Heart right ventricle (tissue), 16 donors: ENCODE measurements around the gene ANKS1B. TPM values are rescaled to one million over a fixed set of nuclear protein-coding genes. Genes with fewer than 3 reads are reported as not detected.
A peak's percentile ranks its signal among the peaks of the same experiment; 100 is the strongest.

Source experiments
- ATAC-seq, 8 donors: fragments of 200-7000 bp; cut with Tn5 transposase; one replicate each; pipeline ENCODE4 v1.9.1; 2020; ENCODE audit warnings: mild to moderate bottlenecking in 8 of 8, moderate library complexity in 8 of 8, moderate number of reproducible peaks in 1 of 8
- DNase-seq, 2 donors: peaks; one replicate each; pipeline ENCODE4 v3.0.0-alpha.2; 2020
- H3K27ac ChIP-seq, 10 donors: fragments of 200-600 bp; sonication (generic) in 2 of 10; one replicate each; pipeline versions ENCODE4 v1.5.0 to v1.8.0; 2020 to 2022; ENCODE audit warnings: mild to moderate bottlenecking in 3 of 10
- H3K27me3 ChIP-seq, 7 donors: fragments of 200-600 bp; one replicate each; pipeline ENCODE4 v1.8.0; 2021 to 2022; ENCODE audit warnings: mild to moderate bottlenecking in 2 of 7
- H3K36me3 ChIP-seq, 9 donors: fragments of 200-600 bp; sonication (generic) in 1 of 9; one replicate each; pipeline versions ENCODE4 v1.5.0 to v1.8.0; 2020 to 2022; ENCODE audit warnings: mild to moderate bottlenecking in 2 of 9
- H3K4me1 ChIP-seq, 9 donors: fragments of 200-600 bp; sonication (generic) in 1 of 9; one replicate each; pipeline versions ENCODE4 v1.5.0 to v1.8.0; 2020 to 2022; ENCODE audit warnings: mild to moderate bottlenecking in 4 of 9
- H3K4me3 ChIP-seq, 10 donors: fragments of 200-600 bp; sonication (generic) in 2 of 10; one replicate each; pipeline versions ENCODE4 v1.5.0 to v1.8.0; 2020 to 2022; ENCODE audit warnings: mild to moderate bottlenecking in 7 of 10, moderate library complexity in 2 of 10
- H3K9me3 ChIP-seq, 11 donors: fragments of 200-600 bp in 10 of 11; sonication (generic) in 2 of 11; one replicate each; pipeline versions ENCODE4 v1.5.0 to v1.8.0; 2013 to 2022; ENCODE audit warnings: mild to moderate bottlenecking in 2 of 11, control low read depth in 1 of 11, moderate library complexity in 1 of 11
- CTCF ChIP-seq, 9 donors: fragments of 200-600 bp; sonication (generic) in 2 of 9; IDR thresholded peaks; one replicate each; pipeline versions ENCODE4 v1.5.0 to v1.8.0; 2021 to 2022; ENCODE audit warnings: antibody characterized with exemption in 9 of 9, mild to moderate bottlenecking in 5 of 9, moderate library complexity in 1 of 9
- WGBS, 2 donors: extraction: QIAGEN DNeasy Blood & Tissue Kit; methylation state at CpG; one replicate each; pipeline ENCODE4 v1.1.7; 2013; ENCODE audit warnings: inconsistent platforms in 1 of 2; 5-methylcytosine and 5-hydroxymethylcytosine counted together
- intact Hi-C, 10 donors: fragments of 100-400 bp; cut with DNase I; formaldehyde crosslinking; loops; one replicate each; pipeline versions ENCODE4 v1.11.1 to v1.14.2; 2022
- polyA plus RNA-seq, 2 donors: library from polyadenylated mRNA; stranded (reverse); fragments of 200-250 nt; gene quantifications; one replicate each; pipeline ENCODE4 v1.2.3, GENCODE V29; 2013
- total RNA-seq, 10 donors: library from RNA; stranded (reverse); fragmentation: NEBNext Ultra II Directional in 3 of 10; extraction: Animal tissue kit (Norgen Biotek cat#: 25700) in 3 of 10; gene quantifications; one replicate each; pipeline versions ENCODE4 v1.2.1 to v1.2.4, GENCODE V29; 2021 to 2023
- donor health status: Arrhythmogenic right ventricular cardiomyopathy.
- donor health status: ischemic (EF 13 %, LVEDD 7.1; RV severe dilation, severe dysfunction).
- donor health status: healthy with polysubstance abuse.
- donor health status: DM: no; HTN: yes; CAD: no.
- donor health status: DM: no; HTN: no; CAD: no.
- donor health status: ischemic (EF 25% LVEDD 6.9; RV normal size, moderate dysfunction).
- donor health status: ischemic (EF 25% LVEDD 5.7; RV mildly dilated, moderate dysfunction).
- donor health status: healthy.
- donor health status: DM: yes; HTN: yes; CAD: no.
- donor health status: Ischemic cardiomyopathy.
- donor health status: ischemic (EF 35%, LVEDD 5.7; RV mildly dilated, moderate dysfunction).
- donor health status: nonischemic (EF 11% LVEDD 7.7; RV severe dilation, severe dysfunction).
- donor health status: DM: yes; HTN: yes; CAD: no.
- donor health status: PGD.
- donor health status: ischemic (EF 29% LVEDD 5.4; RV normal size, mild dysfunction).
- donor health status: nonischemic (EF 23%, LVEDD 6.1; RV moderate dilation, normal function).

The ANKS1B gene
- total and polyA plus RNA-seq, 12 donors: 0.58 to 4.8 (median 1.8) TPM

GRCh38 chr12:99455350-99456035 is 529.2 kb downstream of the ANKS1B start:
- Histone ChIP-seq H3K27ac (no peak overlapping the region), H3K9me3 (peaks cover 0 to 47% (median 13%) of the 10 kb centered on the region in 11 donors), H3K36me3 (no peaks in the 10 kb centered on the region), H3K4me1 (peaks cover 0 to 6% (median 0%) of the 10 kb centered on the region in 9 donors), H3K4me3 (no peak overlapping the region), H3K27me3 (no peaks in the 10 kb centered on the region)
- no peak for DNase-seq
- ATAC-seq: peak in 1 of 8 donors; percentile 20
- 65 to 74% methylated on average over 4 of the region's 4 CpGs for WGBS, 2 donors
- TF ChIP-seq CTCF (IDR thresholded peaks at IDR 0.05): no peak
- intact Hi-C loops: no loop called here

DNA sequence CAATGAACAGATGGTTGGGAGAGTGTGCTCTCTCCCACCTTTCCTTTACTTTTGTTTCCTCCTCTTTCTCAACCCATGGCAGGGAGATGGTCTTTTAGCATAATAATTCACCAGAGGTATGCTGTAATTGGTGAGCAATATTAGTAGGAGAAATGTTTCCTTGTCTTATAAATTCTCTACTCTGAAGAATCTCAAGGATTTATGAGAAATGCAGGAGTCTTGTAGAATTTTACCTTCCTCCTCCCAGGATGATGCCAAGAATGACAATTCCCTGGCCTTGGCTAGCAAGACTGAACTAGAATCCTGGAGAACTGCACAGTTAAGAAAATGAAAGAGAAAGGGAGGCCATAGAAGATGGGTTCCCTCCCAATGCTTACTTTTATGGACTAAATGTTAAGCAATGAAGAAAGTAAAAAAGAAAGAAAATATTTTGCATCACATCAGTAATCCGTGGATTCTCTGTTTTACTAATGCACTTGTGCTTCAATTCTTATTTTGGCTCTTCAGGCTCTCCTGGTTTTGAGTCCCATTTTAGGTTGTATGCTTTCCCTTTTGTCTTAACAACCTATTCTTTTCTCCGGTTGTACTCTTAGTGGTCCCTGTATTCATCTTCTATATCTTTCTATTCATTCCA is 530.1 kb downstream of the ANKS1B start:
- 80 to 81% methylated on average over 2 of the region's 2 CpGs for WGBS, 2 donors
- H3K27ac ChIP-seq: no peak overlapping the region

DNA sequence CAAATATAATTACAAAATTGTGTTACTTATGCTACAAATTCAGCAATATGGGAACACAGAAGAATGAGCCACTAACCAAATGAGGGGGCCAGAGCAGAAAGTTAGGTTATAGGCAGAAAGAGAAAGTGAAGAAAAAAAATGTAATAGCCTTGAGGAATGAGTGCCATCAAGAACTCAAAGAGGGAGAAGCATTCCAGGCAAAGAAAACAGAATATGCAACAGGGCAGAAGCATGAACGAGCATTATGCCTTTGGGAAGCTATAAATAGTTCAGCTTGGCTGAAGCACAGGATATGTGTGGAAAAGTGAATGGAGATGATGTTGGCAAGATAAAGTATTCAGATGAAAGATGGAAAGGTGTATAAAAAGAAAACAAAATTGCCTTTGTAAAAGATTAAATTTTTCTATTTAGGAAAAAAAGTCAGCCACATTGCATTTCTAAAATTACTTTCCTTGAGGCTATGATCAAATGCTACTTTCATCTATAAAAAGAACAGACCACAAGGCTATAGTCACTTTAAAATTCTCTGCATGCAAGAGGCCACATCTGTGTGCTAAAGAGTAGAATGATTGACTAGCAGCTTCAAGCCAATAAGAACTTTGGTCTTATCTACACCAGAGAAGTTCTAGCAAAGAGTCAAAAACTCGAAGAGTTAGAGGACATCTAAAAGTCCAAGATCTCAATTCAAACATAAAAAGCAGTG is 530.7 kb downstream of the ANKS1B start:
- H3K4me3 ChIP-seq: no peak overlapping the region

More for the DNA sequence above, 530.1 kb downstream of the ANKS1B start:
- Histone ChIP-seq H3K27me3 (no peaks in the 10 kb centered on the region), H3K4me1 (peaks cover 0 to 6% (median 0%) of the 10 kb centered on the region in 9 donors), H3K9me3 (peaks cover 0 to 39% (median 7%) of the 10 kb centered on the region in 11 donors), H3K36me3 (no peaks in the 10 kb centered on the region), H3K4me3 (no peak overlapping the region)
- intact Hi-C loops: no loop called here
- DNase-seq: no peak
- no peak for TF ChIP-seq CTCF (IDR thresholded peaks at IDR 0.05)
- no peak for ATAC-seq

More for the DNA sequence above, 530.7 kb downstream of the ANKS1B start:
- Histone ChIP-seq H3K9me3 (peaks cover 0 to 32% (median 6%) of the 10 kb centered on the region in 11 donors), H3K27ac (peak overlapping the region in 2 of 10 donors; percentile 16 to 48), H3K4me1 (peaks cover 0 to 6% (median 0%) of the 10 kb centered on the region in 9 donors), H3K27me3 (no peaks in the 10 kb centered on the region), H3K36me3 (no peaks in the 10 kb centered on the region)
- 17 to 28% methylated on average over 2 of the region's 2 CpGs for WGBS, 2 donors
- no peak for TF ChIP-seq CTCF (IDR thresholded peaks at IDR 0.05)
- ATAC-seq (no peak), DNase-seq (no peak)
- intact Hi-C loops: no loop called here
